Endothelial cell of umbilical vein (primary cell): ENCODE results near the gene ABTB2. TPM values are rescaled to one million over a fixed set of nuclear protein-coding genes. Genes with fewer than 3 reads are reported as not detected.

Source experiments
- BruUV-seq: library from RNA; stranded (reverse); fragments of 400-500 nt; replicated peaks from 2 replicates; lab custom pipeline; 2021; lab: Mats Ljungman, UMichigan
- CTCF ChIA-PET: fragments of 300-600, 350-600 bp; sonication (Branson Sonifier 250); formaldehyde crosslinking; loops from one replicate; lab custom pipeline; 2021; ENCODE audit warnings: antibody characterized with exemption, inconsistent platforms; lab: Charles Lee
- POLR2A ChIA-PET: fragments of 300-600, 350-600 bp; sonication (Branson Sonifier 250); formaldehyde crosslinking; loops from one replicate; lab custom pipeline; 2021; ENCODE audit warnings: antibody characterized with exemption, inconsistent platforms; lab: Charles Lee
- DNase-seq: peaks from one replicate; pipeline ENCODE4 v3.0.0-alpha.2; 2011; ENCODE audit warnings: low read depth, low spot score
- FAIRE-seq: peaks from 2 replicates; lab custom pipeline; 2011; peaks lifted over from hg19 to GRCh38; lab: Jason Lieb, UNC
- H2AFZ ChIP-seq: 2 replicates; pipeline ENCODE4 v1.6.0; 2012; ENCODE audit warnings: low read depth, low read length, control low read depth, inconsistent platforms
- H3K27ac ChIP-seq: 2 replicates; pipeline ENCODE4 v1.5.1; 2011; ENCODE audit warnings: low read depth, mild to moderate bottlenecking, control low read depth, low read length, moderate library complexity; ENCODE audit not compliant: insufficient read depth
- H3K27me3 ChIP-seq, 2 experiments: 2 replicates each; pipeline versions ENCODE4 v1.6.0 to v1.6.1; 2011; ENCODE audit warnings: low read length in 2 of 2, mixed read lengths in 1 of 2; ENCODE audit not compliant: control insufficient read depth in 2 of 2, insufficient read depth in 2 of 2
- H3K36me3 ChIP-seq, 2 experiments: 2 replicates in 1 of 2; 3 replicates in 1 of 2; pipeline ENCODE4 v1.5.1; 2011; ENCODE audit warnings: low read length in 2 of 2, mild to moderate bottlenecking in 1 of 2, moderate library complexity in 1 of 2; ENCODE audit not compliant: control insufficient read depth in 2 of 2, insufficient read depth in 2 of 2; ENCODE audit errors: extremely low read depth in 1 of 2
- H3K4me1 ChIP-seq: 3 replicates; pipeline ENCODE4 v1.5.1; 2011; ENCODE audit warnings: mild to moderate bottlenecking, low read length; ENCODE audit not compliant: control insufficient read depth, insufficient read depth; ENCODE audit errors: extremely low read depth
- H3K4me2 ChIP-seq: 2 replicates; pipeline ENCODE4 v1.6.1; 2011; ENCODE audit warnings: low read length, control low read depth, mixed read lengths; ENCODE audit not compliant: insufficient read depth
- H3K4me3 ChIP-seq, 3 experiments: fragments of 200-600 bp in 1 of 3; sonication (generic), shearing (Covaris generic) in 1 of 3; replicated peaks in 1 of 3; 2 replicates each; pipeline ENCODE4 v1.5.1; 2011 to 2016; ENCODE audit warnings: control low read depth in 3 of 3, low read length in 3 of 3, mild to moderate bottlenecking in 2 of 3, inconsistent platforms in 1 of 3, low read depth in 1 of 3, moderate library complexity in 1 of 3; ENCODE audit not compliant: insufficient read depth in 1 of 3
- H3K79me2 ChIP-seq: 2 replicates; pipeline ENCODE4 v1.6.0; 2012; ENCODE audit warnings: low read length, inconsistent platforms; ENCODE audit not compliant: control insufficient read depth, insufficient read depth
- H3K9ac ChIP-seq: replicated peaks from 2 replicates; pipeline ENCODE3; 2011; ENCODE audit warnings: low read length, control low read depth; ENCODE audit not compliant: insufficient read depth; ENCODE audit errors: extremely low read depth
- H3K9me1 ChIP-seq: replicated peaks from 3 replicates; pipeline ENCODE4 v1.6.0; 2011; ENCODE audit warnings: mild to moderate bottlenecking, low read length; ENCODE audit not compliant: control insufficient read depth, insufficient read depth; ENCODE audit errors: extremely low read depth
- H3K9me3 ChIP-seq: replicated peaks from 2 replicates; pipeline ENCODE4 v1.5.1; 2012; ENCODE audit warnings: low read length, inconsistent platforms; ENCODE audit not compliant: control insufficient read depth, insufficient read depth
- H4K20me1 ChIP-seq: replicated peaks from 2 replicates; pipeline ENCODE3; 2011; ENCODE audit warnings: mild to moderate bottlenecking, low read length; ENCODE audit not compliant: control insufficient read depth, insufficient read depth; ENCODE audit errors: extremely low read depth
- CTCF ChIP-seq, 2 donors: IDR thresholded peaks; 1 replicate in 1 of 2; 2 replicates in 1 of 2; pipeline ENCODE4 v1.5.1; 2011; ENCODE audit warnings: low read length in 2 of 2, mild to moderate bottlenecking in 2 of 2, moderate library complexity in 2 of 2, control low read depth in 1 of 2, inconsistent platforms in 1 of 2, low read depth in 1 of 2; ENCODE audit not compliant: insufficient read depth in 1 of 2; ENCODE audit errors: extremely low read depth in 1 of 2
- EZH2 ChIP-seq: IDR thresholded peaks from 2 replicates; pipeline ENCODE4 v1.6.1; 2012; ENCODE audit warnings: borderline replicate concordance, low read depth, mild to moderate bottlenecking, moderate library complexity, low read length, inconsistent platforms; ENCODE audit not compliant: severe bottlenecking
- FOS ChIP-seq: IDR thresholded peaks from 2 replicates; pipeline ENCODE4 v1.6.1; 2011; ENCODE audit warnings: mild to moderate bottlenecking, low read length, moderate library complexity, borderline replicate concordance; ENCODE audit not compliant: insufficient read depth
- GATA2 ChIP-seq: IDR thresholded peaks from 2 replicates; pipeline ENCODE4 v1.7.0; 2011; ENCODE audit warnings: low read depth, mild to moderate bottlenecking, moderate library complexity, mixed read lengths, low read length; ENCODE audit not compliant: insufficient read length, insufficient read depth
- JUN ChIP-seq: IDR thresholded peaks from 2 replicates; pipeline ENCODE4 v1.6.1; 2011; ENCODE audit warnings: borderline replicate concordance, low read depth; ENCODE audit not compliant: insufficient read length, insufficient read depth
- MAX ChIP-seq: IDR thresholded peaks from 2 replicates; pipeline ENCODE4 v1.6.1; 2011; ENCODE audit not compliant: insufficient read depth, insufficient read length
- MYC ChIP-seq: IDR thresholded peaks from one replicate; pipeline ENCODE4 v1.6.1; 2011; ENCODE audit warnings: mild to moderate bottlenecking, low read depth, low read length
- POLR2A ChIP-seq: IDR thresholded peaks from 2 replicates; pipeline ENCODE4 v1.6.1; 2012; ENCODE audit warnings: low read depth, mild to moderate bottlenecking, control low read depth, low read length
- POLR2AphosphoS5 ChIP-seq: IDR thresholded peaks from 2 replicates; pipeline ENCODE4 v1.6.1; 2012; ENCODE audit warnings: low read depth, mild to moderate bottlenecking, control low read depth, low read length, moderate library complexity; ENCODE audit not compliant: insufficient read depth
- dilution Hi-C: fragments of 300-500 bp; cut with MboI; formaldehyde crosslinking; loops from one replicate; pipeline ENCODE4 v1.15.0; 2019; ENCODE audit warnings: low sequenced_read_pairs; ENCODE audit not compliant: extremely low pct_ligation_motif_present
- intact Hi-C: fragments of 100-400 bp; cut with micrococcal nuclease; formaldehyde crosslinking; loops from one replicate; pipeline ENCODE4 v1.10.0; 2022
- polyA plus RNA-seq, 4 experiments: library from polyadenylated mRNA; depleted of rRNA in 3 of 4; stranded (reverse) in 3 of 4; unstranded in 1 of 4; fragments of >200 nt; gene quantifications; 2 replicates each; pipeline versions ENCODE4 v1.2.1 to v1.2.3, GENCODE V29; 2011 to 2012; ENCODE audit warnings: missing spikeins in 1 of 4
- total RNA-seq: library from RNA; stranded (reverse); gene quantifications from 2 replicates; pipeline ENCODE4 v1.2.3, GENCODE V29; 2021

Gene ABTB2
- total and polyA plus RNA-seq, 2 donors (not counting 3 experiments of a cell fraction or from before 2014, with no cell fraction given): 0.11 to 0.14 TPM

DNA sequence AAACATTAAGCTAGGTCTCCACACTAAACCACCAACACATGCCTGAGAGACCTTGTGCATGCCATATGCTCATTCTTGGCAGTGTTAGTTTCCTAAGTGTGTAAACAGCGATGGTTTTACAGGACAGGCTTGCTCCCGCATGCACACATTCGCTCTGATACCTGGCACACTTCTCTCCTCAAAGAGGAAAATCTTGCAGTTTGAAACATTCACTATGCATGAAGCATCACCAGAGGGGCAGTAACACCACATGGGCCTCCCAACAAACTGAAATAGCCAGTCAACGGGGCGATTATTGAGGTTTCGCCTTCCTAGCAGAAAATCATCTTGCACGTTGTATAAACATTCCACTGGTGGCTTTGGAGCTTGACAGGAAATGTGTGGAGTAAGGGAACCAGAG is 52.6 kb downstream of the ABTB2 start:
- POLR2A ChIA-PET: no interaction called here
- H3K9ac ChIP-seq: no peak overlapping the region
- H4K20me1 ChIP-seq: no peaks in the 10 kb centered on the region
- no peaks in the 10 kb centered on the region for H3K36me3 ChIP-seq
- CTCF ChIA-PET: no interaction called here
- H3K79me2 ChIP-seq: no peaks in the 10 kb centered on the region
- no peak overlapping the region for H3K4me3 ChIP-seq
- no peaks in the 10 kb centered on the region for H3K4me1 ChIP-seq
- DNase-seq (no peak), FAIRE-seq (no peak)
- no TSS peak for BruUV-seq
- H2AFZ ChIP-seq: no peak overlapping the region
- H3K4me2 ChIP-seq: no peak overlapping the region
- no peak overlapping the region for H3K27ac ChIP-seq
- intact Hi-C loops (no loop called here), dilution Hi-C loops (no loop called here)
- H3K9me1 ChIP-seq: no peaks in the 10 kb centered on the region
- TF ChIP-seq MAX (no peak), POLR2A (no peak), EZH2 (no peak), JUN (no peak), GATA2 (no peak), MYC (no peak), FOS (no peak), POLR2AphosphoS5 (no peak), CTCF (IDR thresholded peaks at IDR 0.05; ENCODE audit: extremely low read depth in 1 of 2, insufficient read depth in 1 of 2, low read depth in 1 of 2, low read length in 2 of 2) (no peak)
- H3K27me3 ChIP-seq: peaks cover 0 to 4% of the 10 kb centered on the region in 2 experiments
- H3K9me3 ChIP-seq: no peaks in the 10 kb centered on the region
